HepG2 (cell line): ENCODE results near the gene PDZD2. TPM values are rescaled to one million over a fixed set of nuclear protein-coding genes. Genes with fewer than 3 reads are reported as not detected.

Source experiments
- ARID2 ChIP-seq: sonication (generic); formaldehyde crosslinking; IDR thresholded peaks from 2 replicates; pipeline ENCODE4 v1.8.1; 2022; ENCODE audit warnings: mild to moderate bottlenecking, missing genetic modification reagents, borderline replicate concordance
- GTF3A ChIP-seq: sonication (generic); formaldehyde crosslinking; conservative IDR thresholded peaks from 2 replicates; pipeline ENCODE4 v1.4.0; 2020; ENCODE audit warnings: mild to moderate bottlenecking, missing genetic modification reagents
- IRF2 ChIP-seq: IDR thresholded peaks from 2 replicates; pipeline ENCODE4 v1.6.1; 2018; ENCODE audit warnings: missing genetic modification reagents, missing compliant biosample characterization
- KDM5A ChIP-seq: fragments of 200-600 bp; sonication (generic); IDR thresholded peaks from 2 replicates; pipeline ENCODE4 v1.7.0; 2018; ENCODE audit warnings: antibody characterized with exemption, mild to moderate bottlenecking, low read length, borderline replicate concordance
- KIAA2018 ChIP-seq: sonication (generic); formaldehyde crosslinking; IDR thresholded peaks from 2 replicates; pipeline ENCODE4 v1.5.0; 2020; ENCODE audit warnings: mild to moderate bottlenecking, missing genetic modification reagents, borderline replicate concordance
- MTF1 ChIP-seq: sonication (generic); formaldehyde crosslinking; IDR thresholded peaks from 2 replicates; pipeline ENCODE4 v1.5.0; 2020; ENCODE audit warnings: missing genetic modification reagents
- SMAD9 ChIP-seq: sonication (generic); formaldehyde crosslinking; IDR thresholded peaks from 2 replicates; pipeline ENCODE4 v1.5.1; 2020; ENCODE audit warnings: mild to moderate bottlenecking, missing genetic modification reagents
- TAF1 ChIP-seq: sonication (generic); formaldehyde crosslinking; IDR thresholded peaks from 2 replicates; pipeline ENCODE4 v1.4.0; 2020; ENCODE audit warnings: missing genetic modification reagents
- TFE3 ChIP-seq: IDR thresholded peaks from 2 replicates; pipeline ENCODE4 v1.6.1; 2016
- polyA plus RNA-seq, 8 experiments: library from polyadenylated mRNA; depleted of rRNA in 3 of 8; stranded (reverse) in 7 of 8; unstranded in 1 of 8; fragments of >200 nt; fragmentation: Illumina TruSeq in 4 of 8; extraction: Trizol in 4 of 8; gene quantifications; 2 replicates each; pipeline versions ENCODE4 v1.2.1 to v1.2.3, GENCODE V29; 2011 to 2016; ENCODE audit warnings: low read depth in 4 of 8, missing spikeins in 1 of 8, mixed read lengths in 1 of 8; ENCODE audit not compliant: insufficient read depth in 1 of 8
- total RNA-seq, 5 experiments: library from RNA; depleted of rRNA; stranded (reverse); fragments of >200 nt; fragmentation: Illumina TruSeq; extraction: Trizol; gene quantifications; 2 replicates each; pipeline ENCODE4 v1.2.3, GENCODE V29; 2016; ENCODE audit warnings: low read depth in 1 of 5

Gene PDZD2
- total and polyA plus RNA-seq, 2 of the 13 experiments (the other 11 are each of a cell fraction or from before 2014, with no cell fraction given), result 0.04 TPM; not detected in 1

- no peak for TF ChIP-seq KIAA2018 (CRISPR knock-in tag)
- no peak for TF ChIP-seq KDM5A
- no peak for TF ChIP-seq TAF1 (CRISPR knock-in tag)
- TF ChIP-seq ARID2, result no peak
- no peak for TF ChIP-seq TFE3 (CRISPR knock-in tag)
- TF ChIP-seq IRF2, result no peak
- no peak for TF ChIP-seq MTF1 (CRISPR knock-in tag)
- TF ChIP-seq SMAD9 (CRISPR knock-in tag), result no peak
- no peak for TF ChIP-seq GTF3A (CRISPR knock-in tag)
Measured at GRCh38 chr5:31750215-31750614, 111.3 kb downstream of the PDZD2 start (continued).
